D721Med (cell line): ENCODE results near the gene LRIT1.

ENCODE experiments used
- DNase-seq: peaks from one replicate; pipeline ENCODE4 v3.0.0; 2011; ENCODE audit warnings: low spot score; ENCODE audit not compliant: insufficient read length
- FAIRE-seq: peaks from 2 replicates; lab custom pipeline; 2011; peaks lifted over from hg19 to GRCh38; lab: Jason Lieb, UNC
- CTCF ChIP-seq: IDR thresholded peaks from 2 replicates; pipeline ENCODE4 v1.5.1; 2012; ENCODE audit warnings: mild to moderate bottlenecking, control low read depth; ENCODE audit not compliant: insufficient read depth; ENCODE audit errors: missing control alignments

The LRIT1 gene

GRCh38 chr10:84261236-84261915 is 20.0 kb upstream of the LRIT1 start:
- DNase-seq (no peak), FAIRE-seq (no peak)
- no peak for TF ChIP-seq CTCF

DNA sequence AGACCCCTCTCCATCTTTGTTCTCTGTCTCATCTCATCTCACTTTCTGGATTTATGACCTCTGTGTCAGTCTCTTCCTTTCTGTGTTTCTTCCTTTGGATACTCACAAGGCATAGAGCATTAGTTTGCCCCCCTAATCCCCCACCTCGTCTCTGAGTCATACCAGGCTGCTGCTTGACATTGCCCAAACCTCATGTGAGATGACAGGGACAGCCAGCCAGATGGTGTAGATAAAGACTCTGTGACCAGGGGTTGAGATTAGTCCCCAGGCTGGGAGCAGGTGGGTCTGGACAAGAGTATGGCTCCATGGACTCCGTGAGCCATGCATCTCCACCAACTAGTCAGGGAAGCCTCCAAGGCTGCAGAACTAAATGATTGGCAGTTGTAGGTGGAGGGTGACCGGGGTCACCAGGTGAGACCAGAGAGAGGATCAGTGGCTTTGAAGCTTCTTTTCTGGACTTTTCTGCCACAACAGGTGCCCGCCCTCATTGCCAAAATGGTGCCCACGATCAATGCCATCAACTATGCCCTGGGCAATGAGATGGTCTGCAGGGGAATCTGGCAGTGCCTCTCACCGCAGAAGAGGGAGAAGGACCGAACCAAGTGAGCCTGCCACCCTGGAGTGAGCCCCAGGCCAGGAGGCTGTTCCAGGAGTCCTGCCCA is 16.8 kb upstream of the LRIT1 start:
- FAIRE-seq (no peak), DNase-seq (no peak)
- TF ChIP-seq CTCF, result no peak

- no peak for DNase-seq
- no peak for FAIRE-seq
- TF ChIP-seq CTCF, result no peak
Measured at GRCh38 chr10:84257343-84258020, 16.1 kb upstream of the LRIT1 start.

DNA sequence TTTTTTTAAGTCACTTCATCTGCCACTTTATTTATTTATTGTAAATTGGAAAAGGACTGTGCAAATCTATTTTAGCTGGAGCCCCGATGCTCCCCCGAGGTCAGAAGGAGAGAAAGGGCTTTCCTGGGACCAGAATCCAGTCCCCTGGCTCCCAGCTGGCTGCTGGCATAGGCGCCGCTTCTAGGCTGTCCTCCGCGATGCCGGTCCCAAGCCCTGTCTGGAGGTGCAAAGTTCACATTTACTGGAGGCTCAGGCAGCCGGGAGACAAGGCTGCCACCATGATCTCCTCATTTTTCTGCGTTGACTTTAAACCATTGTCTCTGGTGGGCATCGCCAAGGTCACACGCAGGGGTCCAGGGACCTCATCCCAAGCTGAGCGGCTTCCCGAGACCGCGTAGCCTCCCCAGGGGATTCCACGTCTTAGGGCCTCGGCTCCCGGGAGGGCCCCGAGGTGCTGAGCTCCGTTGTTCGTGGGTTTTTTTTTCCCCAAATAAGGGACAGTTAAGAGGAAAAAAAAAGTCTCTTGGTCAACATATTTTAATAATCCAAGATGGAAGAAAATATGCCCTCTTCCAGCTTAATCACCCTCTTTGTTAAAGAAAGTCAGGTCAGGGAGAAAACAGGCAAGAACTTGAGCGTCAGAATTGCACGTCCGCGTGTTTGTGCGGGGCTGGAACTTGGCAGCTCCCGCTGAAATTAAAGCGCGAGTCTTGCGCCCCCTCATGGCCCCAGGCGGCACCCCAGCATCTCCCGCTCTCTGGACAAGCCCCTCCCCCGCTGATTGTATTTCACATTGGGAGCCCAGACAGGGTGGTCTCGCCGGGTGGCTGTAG is 15.4 kb upstream of the LRIT1 start:
- no peak for FAIRE-seq
- peak; percentile 81 for TF ChIP-seq CTCF
- DNase-seq, result no peak

DNA sequence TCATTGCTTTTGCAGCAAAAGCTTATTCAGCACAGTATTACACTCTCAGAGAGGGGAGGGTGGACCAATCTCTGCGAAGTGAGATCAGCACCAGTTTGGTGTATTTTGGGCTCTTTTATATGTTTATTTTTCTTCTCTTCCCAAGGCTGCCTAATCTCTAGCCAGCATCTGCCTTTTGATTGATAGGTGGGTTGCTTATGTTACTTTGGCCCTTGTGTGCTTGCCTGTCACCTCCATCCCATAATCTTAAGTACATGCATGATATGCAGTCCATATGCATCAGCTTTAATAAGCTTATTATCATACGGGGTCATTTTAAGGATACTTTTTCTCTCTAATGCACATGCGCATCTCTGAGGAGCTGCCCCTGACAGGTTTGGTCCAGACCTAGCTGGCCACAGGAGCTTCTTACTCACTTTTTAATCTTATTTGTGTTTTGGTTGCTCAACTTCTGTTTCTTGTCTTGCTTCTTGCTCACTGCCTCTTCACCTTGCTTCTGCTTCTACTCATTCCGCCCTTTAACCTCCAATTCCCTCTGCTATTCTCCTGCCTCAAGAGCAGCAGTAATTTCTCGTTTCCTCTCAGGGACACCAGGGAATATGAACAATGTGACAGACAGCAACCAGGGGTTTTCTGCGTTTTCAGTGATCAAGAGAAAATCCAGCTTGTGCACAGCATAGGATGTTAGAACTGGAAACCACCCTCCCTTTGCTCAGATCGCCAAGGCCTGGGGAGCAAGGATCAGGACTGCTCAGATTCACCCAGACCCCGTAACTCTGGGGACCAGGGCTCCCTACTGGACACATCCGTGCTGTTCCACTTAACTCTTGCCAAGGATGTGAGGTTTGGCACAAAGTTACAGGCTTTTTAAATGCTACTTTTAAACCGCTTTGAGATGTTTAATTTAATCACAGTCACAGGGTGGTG is 13.5 kb upstream of the LRIT1 start:
- FAIRE-seq (no peak), DNase-seq (no peak)
- TF ChIP-seq CTCF, result no peak

GRCh38 chr10:84248794-84249193 is 7.4 kb upstream of the LRIT1 start:
- DNase-seq, result no peak
- no peak for TF ChIP-seq CTCF
- FAIRE-seq, result no peak
